GM19238 (cell line): ENCODE data around the gene ABCC6.
"Not testable (repeated sequence)": the region's sequence is repeated elsewhere in the genome, so short reads cannot be mapped to it uniquely, and the experiment has no call there.

Experiments used
- DNase-seq: peaks from one replicate; pipeline ENCODE4 v3.0.0; 2011; ENCODE audit warnings: low spot score; ENCODE audit not compliant: insufficient read length

Gene ABCC6

GRCh38 chr16:16118337-16118736 is 105.0 kb downstream of the ABCC6 start:
- no peak for DNase-seq

GRCh38 chr16:16116841-16117240 is 106.5 kb downstream of the ABCC6 start:
- DNase-seq, result no peak

GRCh38 chr16:16113076-16113475 is 110.2 kb downstream of the ABCC6 start:
- DNase-seq, result no peak

GRCh38 chr16:16112450-16113053 is 110.7 kb downstream of the ABCC6 start:
- no peak for DNase-seq

- DNase-seq, result no peak
Observed at GRCh38 chr16:16111639-16112038, 111.7 kb downstream of the ABCC6 start.

- no peak for DNase-seq
Observed at GRCh38 chr16:16110111-16110490, 113.2 kb downstream of the ABCC6 start.

- no peak for DNase-seq
Observed at GRCh38 chr16:16109453-16110110, 113.7 kb downstream of the ABCC6 start.

- DNase-seq, result no peak
Observed at GRCh38 chr16:16108759-16109158, 114.5 kb downstream of the ABCC6 start.

GRCh38 chr16:16107839-16108238 is 115.5 kb downstream of the ABCC6 start:
- DNase-seq, result no peak

GRCh38 chr16:16106466-16106865 is 116.8 kb downstream of the ABCC6 start:
- no peak for DNase-seq

- DNase-seq, result no peak
Observed at GRCh38 chr16:16105646-16106045, 117.6 kb downstream of the ABCC6 start.

- DNase-seq, result not testable (repeated sequence)
Observed at GRCh38 chr16:16104804-16105141, 118.5 kb downstream of the ABCC6 start.

- DNase-seq, result not testable (repeated sequence)
Observed at GRCh38 chr16:16104132-16104803, 119.0 kb downstream of the ABCC6 start.

GRCh38 chr16:16102738-16103137 is 120.6 kb downstream of the ABCC6 start:
- DNase-seq, result no peak

- no peak for DNase-seq
Observed at GRCh38 chr16:16101585-16101984, 121.7 kb downstream of the ABCC6 start.

GRCh38 chr16:16100631-16101030 is 122.7 kb downstream of the ABCC6 start:
- DNase-seq, result no peak

GRCh38 chr16:16099320-16099719 is 124.0 kb downstream of the ABCC6 start:
- no peak for DNase-seq
